ENCODE measurements around the gene TXNDC8.

DNA sequence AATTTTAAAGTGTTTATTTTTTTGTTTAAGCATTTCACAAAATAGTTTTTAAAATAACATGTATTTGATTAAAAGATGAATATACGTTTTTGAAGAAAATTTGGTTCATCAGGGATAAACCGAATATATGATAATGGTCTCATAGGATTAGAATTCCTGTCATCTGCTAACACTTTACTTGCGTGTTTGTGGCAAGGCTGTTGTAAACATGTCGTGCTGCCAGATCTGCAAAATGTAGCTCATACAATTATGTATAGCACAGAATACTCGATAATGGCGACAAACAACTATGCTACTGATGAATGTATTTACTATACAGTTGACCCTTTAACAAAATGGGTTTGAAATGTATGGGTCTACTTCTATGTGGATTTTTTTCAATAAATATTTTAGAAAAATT, 7.2 kb upstream of the TXNDC8 start:
- TF ChIP-seq, protein P1, sequence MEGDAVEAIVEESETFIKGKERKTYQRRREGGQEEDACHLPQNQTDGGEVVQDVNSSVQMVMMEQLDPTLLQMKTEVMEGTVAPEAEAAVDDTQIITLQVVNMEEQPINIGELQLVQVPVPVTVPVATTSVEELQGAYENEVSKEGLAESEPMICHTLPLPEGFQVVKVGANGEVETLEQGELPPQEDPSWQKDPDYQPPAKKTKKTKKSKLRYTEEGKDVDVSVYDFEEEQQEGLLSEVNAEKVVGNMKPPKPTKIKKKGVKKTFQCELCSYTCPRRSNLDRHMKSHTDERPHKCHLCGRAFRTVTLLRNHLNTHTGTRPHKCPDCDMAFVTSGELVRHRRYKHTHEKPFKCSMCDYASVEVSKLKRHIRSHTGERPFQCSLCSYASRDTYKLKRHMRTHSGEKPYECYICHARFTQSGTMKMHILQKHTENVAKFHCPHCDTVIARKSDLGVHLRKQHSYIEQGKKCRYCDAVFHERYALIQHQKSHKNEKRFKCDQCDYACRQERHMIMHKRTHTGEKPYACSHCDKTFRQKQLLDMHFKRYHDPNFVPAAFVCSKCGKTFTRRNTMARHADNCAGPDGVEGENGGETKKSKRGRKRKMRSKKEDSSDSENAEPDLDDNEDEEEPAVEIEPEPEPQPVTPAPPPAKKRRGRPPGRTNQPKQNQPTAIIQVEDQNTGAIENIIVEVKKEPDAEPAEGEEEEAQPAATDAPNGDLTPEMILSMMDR (IDR thresholded peaks at IDR 0.05; ENCODE audit: low read depth, low read length): no peak
- no peak for TF ChIP-seq EZH2phosphoT487 (IDR thresholded peaks at IDR 0.05; ENCODE audit: low read depth)
